Measurements from ENCODE around the gene XAGE3. TPM values are rescaled to one million over a fixed set of nuclear protein-coding genes. Genes with fewer than 3 reads are reported as not detected.
"Not testable (repeated sequence)": the region's sequence is repeated elsewhere in the genome, so short reads cannot be mapped to it uniquely, and the experiment has no call there.

The XAGE3 gene
- polyA plus RNA-seq, 4 donors: not detected

DNA sequence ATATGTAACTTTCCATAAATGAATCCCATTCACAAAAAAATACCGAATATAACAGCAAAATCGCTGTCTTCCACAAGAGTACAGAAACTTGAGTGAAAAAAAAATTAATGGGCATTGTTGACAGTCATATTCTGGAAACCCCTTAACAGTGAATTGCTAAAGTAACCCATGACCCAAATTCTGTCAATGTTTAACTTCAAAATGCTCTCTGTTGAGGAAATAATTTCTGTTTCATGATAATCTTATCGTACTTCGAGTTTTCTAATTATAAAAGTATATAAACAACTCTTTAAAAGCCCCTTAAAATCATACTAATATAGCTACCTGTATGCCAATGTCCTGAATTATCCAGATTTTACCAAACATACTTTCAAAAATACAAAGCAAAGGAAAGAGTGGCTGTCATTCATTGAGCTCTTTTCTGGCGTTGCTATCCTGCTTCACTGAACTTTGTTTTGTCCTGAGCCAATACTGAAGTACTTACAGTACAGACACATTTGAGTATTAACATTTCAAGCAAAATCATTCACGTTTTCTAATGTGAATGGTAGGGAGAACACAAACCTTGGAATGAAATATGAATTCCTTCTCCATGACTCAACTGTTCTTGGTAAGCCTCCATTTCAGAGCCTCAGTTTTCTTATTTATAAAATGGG lies 2.4 kb downstream of the XAGE3 start:
- Histone ChIP-seq H3K36me3 (ENCODE audit: control insufficient read depth in 3 of 3, insufficient read depth in 2 of 3, low read depth in 1 of 3, low read length in 3 of 3) (no peaks in the 10 kb centered on the region), H3K27ac (ENCODE audit: low read depth in 1 of 3, low read length in 2 of 3) (peak overlapping the region in 1 of 3 donors; percentile 71), H3K4me3 (ENCODE audit: low read depth in 1 of 3, low read length in 3 of 3) (no peak overlapping the region), H3K27me3 (ENCODE audit: control insufficient read depth in 3 of 3, insufficient read depth in 3 of 3, low read length in 3 of 3) (no peaks in the 10 kb centered on the region), H3K9me3 (ENCODE audit: control insufficient read depth in 2 of 2, insufficient read depth in 1 of 2, low read depth in 1 of 2, low read length in 1 of 2) (no peaks in the 10 kb centered on the region), H3K4me1 (ENCODE audit: control insufficient read depth in 3 of 3, insufficient read depth in 2 of 3, low read depth in 1 of 3, low read length in 2 of 3) (no peaks in the 10 kb centered on the region)
- WGBS, 3 donors: 3 to 54% (median 18%) methylated on average over 6 of the region's 6 CpGs
- FAIRE-seq: peak; percentile 89
- peak; percentile 50 to 62 for DNase-seq

DNA sequence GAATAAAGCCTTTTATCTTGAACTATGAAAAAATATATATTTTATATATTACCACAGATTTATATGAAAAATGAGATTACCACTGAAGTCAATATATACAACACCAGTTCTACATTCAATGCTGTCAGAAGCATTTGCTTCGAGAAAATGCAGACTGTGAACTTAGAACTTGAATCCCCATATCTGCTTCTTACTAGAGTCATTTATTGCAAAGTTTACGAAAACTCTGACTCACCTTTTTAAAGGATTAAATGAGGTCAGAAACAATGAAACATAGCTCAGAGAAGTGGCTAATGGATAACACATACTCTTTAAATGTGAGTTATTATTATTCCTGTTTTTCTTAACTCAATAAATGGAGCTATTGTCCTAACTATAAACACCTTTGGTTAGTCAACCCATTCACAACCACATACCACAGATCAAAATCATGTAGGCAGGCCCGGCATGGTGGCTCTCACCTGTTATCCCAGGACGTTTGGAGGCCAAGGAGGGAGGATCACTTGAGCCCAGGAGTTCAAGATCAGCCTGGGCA lies 10.8 kb downstream of the XAGE3 start:
- not testable (repeated sequence) for H3K9me3 ChIP-seq (ENCODE audit: control insufficient read depth in 2 of 2, insufficient read depth in 1 of 2, low read depth in 1 of 2, low read length in 1 of 2); H3K4me1 ChIP-seq (ENCODE audit: control insufficient read depth in 3 of 3, insufficient read depth in 2 of 3, low read depth in 1 of 3, low read length in 2 of 3); H3K27me3 ChIP-seq (ENCODE audit: control insufficient read depth in 3 of 3, insufficient read depth in 3 of 3, low read length in 3 of 3); H3K36me3 ChIP-seq (ENCODE audit: control insufficient read depth in 3 of 3, insufficient read depth in 2 of 3, low read depth in 1 of 3, low read length in 3 of 3); H3K4me3 ChIP-seq (ENCODE audit: low read depth in 1 of 3, low read length in 3 of 3)
- WGBS, 3 donors: 10 to 46% (median 32%) methylated on average over 4 of the region's 4 CpGs
- DNase-seq: peak; percentile 34 to 53
- H3K27ac ChIP-seq (ENCODE audit: low read depth in 1 of 3, low read length in 2 of 3): peak overlapping the region in 1 of 3 donors; percentile 28
- FAIRE-seq: peak; percentile 97

DNA sequence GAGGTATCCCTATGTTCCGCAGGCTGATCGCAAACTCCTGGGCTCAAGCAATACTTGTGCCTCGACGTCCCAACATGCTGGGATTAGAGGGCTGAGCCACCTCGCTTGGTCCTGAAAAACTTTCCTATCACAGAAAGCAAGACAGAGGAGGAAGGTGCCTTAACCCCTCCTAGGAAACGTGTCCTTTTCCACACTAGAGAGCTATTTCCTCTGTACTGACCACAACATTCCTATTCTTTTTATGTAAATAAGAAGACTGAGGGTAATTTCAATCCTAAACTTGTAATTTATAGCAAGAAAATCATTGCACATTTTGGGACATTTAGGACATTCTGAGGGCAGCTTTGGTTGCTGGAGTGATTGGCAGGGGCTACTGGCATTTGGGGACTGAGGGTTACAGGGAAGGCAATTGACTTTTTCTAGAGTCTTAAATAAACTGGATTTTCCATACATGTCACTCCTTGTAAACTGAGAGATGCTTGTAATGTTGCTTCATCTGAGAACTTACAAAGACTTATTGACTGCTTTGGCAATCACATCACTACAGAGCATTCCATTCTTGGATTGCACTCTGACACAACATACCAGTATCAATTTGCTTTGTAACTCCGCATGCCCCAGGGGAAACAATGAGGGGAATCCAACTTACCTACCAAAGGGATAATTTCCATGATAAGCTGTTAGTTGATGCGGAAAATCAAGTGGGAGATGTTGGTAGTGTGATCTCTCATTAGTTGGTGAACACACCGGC lies 15.6 kb downstream of the XAGE3 start:
- FAIRE-seq: no peak
- Histone ChIP-seq H3K27ac (ENCODE audit: low read depth in 1 of 3, low read length in 2 of 3) (no peak overlapping the region), H3K4me1 (ENCODE audit: control insufficient read depth in 3 of 3, insufficient read depth in 2 of 3, low read depth in 1 of 3, low read length in 2 of 3) (no peaks in the 10 kb centered on the region), H3K36me3 (ENCODE audit: control insufficient read depth in 3 of 3, insufficient read depth in 2 of 3, low read depth in 1 of 3, low read length in 3 of 3) (no peaks in the 10 kb centered on the region), H3K9me3 (ENCODE audit: control insufficient read depth in 2 of 2, insufficient read depth in 1 of 2, low read depth in 1 of 2, low read length in 1 of 2) (no peaks in the 10 kb centered on the region), H3K4me3 (ENCODE audit: low read depth in 1 of 3, low read length in 3 of 3) (no peak overlapping the region), H3K27me3 (ENCODE audit: control insufficient read depth in 3 of 3, insufficient read depth in 3 of 3, low read length in 3 of 3) (no peaks in the 10 kb centered on the region)
- WGBS, 3 donors: 76 to 90% (median 86%) methylated on average over 9 of the region's 9 CpGs
- DNase-seq: no peak

DNA sequence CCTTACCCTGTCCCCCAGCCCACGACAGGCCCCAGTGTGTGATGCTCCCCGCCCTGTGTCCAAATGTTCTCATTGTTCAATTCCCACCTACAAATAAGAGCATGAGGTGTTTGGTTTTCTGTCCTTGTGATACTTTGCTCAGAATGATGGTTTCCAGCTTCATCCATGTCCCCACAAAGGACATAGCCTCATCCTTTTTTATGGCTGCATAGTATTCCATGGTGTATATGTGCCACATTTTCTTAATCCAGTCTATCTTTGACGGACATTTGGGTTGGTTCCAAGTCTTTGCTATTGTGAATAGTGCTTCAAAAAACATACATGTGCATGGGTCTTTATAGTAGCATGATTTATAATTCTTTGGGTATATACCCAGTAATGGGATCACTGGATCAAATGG lies 24.3 kb downstream of the XAGE3 start:
- 76 to 87% (median 84%) methylated on average over 3 of the region's 3 CpGs for WGBS, 3 donors
- not testable (repeated sequence) for H3K4me3 ChIP-seq (ENCODE audit: low read depth in 1 of 3, low read length in 3 of 3); H3K36me3 ChIP-seq (ENCODE audit: control insufficient read depth in 3 of 3, insufficient read depth in 2 of 3, low read depth in 1 of 3, low read length in 3 of 3); H3K4me1 ChIP-seq (ENCODE audit: control insufficient read depth in 3 of 3, insufficient read depth in 2 of 3, low read depth in 1 of 3, low read length in 2 of 3); H3K27ac ChIP-seq (ENCODE audit: low read depth in 1 of 3, low read length in 2 of 3); H3K9me3 ChIP-seq (ENCODE audit: control insufficient read depth in 2 of 2, insufficient read depth in 1 of 2, low read depth in 1 of 2, low read length in 1 of 2); H3K27me3 ChIP-seq (ENCODE audit: control insufficient read depth in 3 of 3, insufficient read depth in 3 of 3, low read length in 3 of 3); FAIRE-seq; DNase-seq

DNA sequence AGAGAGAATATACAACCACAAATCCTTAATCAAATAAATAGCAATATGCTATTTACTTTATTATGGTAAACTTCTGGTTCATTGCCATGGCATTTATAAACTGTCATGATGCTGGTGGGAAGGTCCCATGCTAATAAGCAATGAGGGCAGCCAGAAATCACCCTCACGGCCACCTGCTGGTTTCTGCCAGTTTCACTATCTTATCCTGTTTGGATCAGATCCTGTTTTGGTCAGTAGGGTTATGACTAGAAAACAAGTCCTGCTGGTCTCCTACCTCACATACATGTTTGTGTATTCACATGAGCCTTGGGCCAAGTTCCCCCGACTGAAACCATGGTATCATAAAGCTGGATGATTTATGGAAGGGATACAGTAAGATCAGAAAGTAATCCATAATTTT lies 28.7 kb downstream of the XAGE3 start:
- FAIRE-seq (no peak), DNase-seq (no peak)
- 19 to 42% (median 33%) methylated on average over 2 of the region's 2 CpGs for WGBS, 3 donors

DNA sequence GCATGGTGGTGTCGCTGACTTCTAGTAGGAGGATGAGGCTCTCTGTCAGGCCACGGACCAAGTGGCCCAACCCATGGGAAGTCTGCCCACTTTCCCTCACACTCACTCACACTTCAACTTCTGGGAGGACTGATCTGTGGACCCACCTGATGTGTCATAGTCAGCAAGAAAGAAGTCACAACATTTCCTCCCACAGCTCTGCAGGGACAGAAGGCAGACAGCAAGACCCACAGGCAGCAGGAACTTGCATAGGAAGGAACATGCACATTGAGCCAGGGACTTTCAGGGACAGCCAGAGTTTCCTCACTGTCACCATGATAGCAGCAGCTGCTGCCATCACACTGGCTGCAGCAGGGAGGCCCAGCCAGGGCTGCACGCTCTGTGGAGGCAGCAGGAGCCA lies 37.3 kb downstream of the XAGE3 start:
- Histone ChIP-seq H3K4me3 (ENCODE audit: low read depth in 1 of 3, low read length in 3 of 3) (no peak overlapping the region), H3K9me3 (ENCODE audit: control insufficient read depth in 2 of 2, insufficient read depth in 1 of 2, low read depth in 1 of 2, low read length in 1 of 2) (no peaks in the 10 kb centered on the region), H3K27me3 (ENCODE audit: control insufficient read depth in 3 of 3, insufficient read depth in 3 of 3, low read length in 3 of 3) (no peaks in the 10 kb centered on the region), H3K4me1 (ENCODE audit: control insufficient read depth in 3 of 3, insufficient read depth in 2 of 3, low read depth in 1 of 3, low read length in 2 of 3) (no peaks in the 10 kb centered on the region), H3K36me3 (ENCODE audit: control insufficient read depth in 3 of 3, insufficient read depth in 2 of 3, low read depth in 1 of 3, low read length in 3 of 3) (no peaks in the 10 kb centered on the region), H3K27ac (ENCODE audit: low read depth in 1 of 3, low read length in 2 of 3) (no peak overlapping the region)
- no peak for FAIRE-seq
- DNase-seq: no peak
- WGBS, 3 donors: 39 to 58% (median 52%) methylated on average over 3 of the region's 3 CpGs

More for the DNA sequence above, 28.7 kb downstream of the XAGE3 start:
- no peaks in the 10 kb centered on the region for H3K27me3 ChIP-seq (ENCODE audit: control insufficient read depth in 3 of 3, insufficient read depth in 3 of 3, low read length in 3 of 3)
- no peaks in the 10 kb centered on the region for H3K4me1 ChIP-seq (ENCODE audit: control insufficient read depth in 3 of 3, insufficient read depth in 2 of 3, low read depth in 1 of 3, low read length in 2 of 3)
- no peaks in the 10 kb centered on the region for H3K36me3 ChIP-seq (ENCODE audit: control insufficient read depth in 3 of 3, insufficient read depth in 2 of 3, low read depth in 1 of 3, low read length in 3 of 3)
- no peaks in the 10 kb centered on the region for H3K9me3 ChIP-seq (ENCODE audit: control insufficient read depth in 2 of 2, insufficient read depth in 1 of 2, low read depth in 1 of 2, low read length in 1 of 2)
- H3K27ac ChIP-seq (ENCODE audit: low read depth in 1 of 3, low read length in 2 of 3): no peak overlapping the region
- H3K4me3 ChIP-seq (ENCODE audit: low read depth in 1 of 3, low read length in 3 of 3): no peak overlapping the region

DNA sequence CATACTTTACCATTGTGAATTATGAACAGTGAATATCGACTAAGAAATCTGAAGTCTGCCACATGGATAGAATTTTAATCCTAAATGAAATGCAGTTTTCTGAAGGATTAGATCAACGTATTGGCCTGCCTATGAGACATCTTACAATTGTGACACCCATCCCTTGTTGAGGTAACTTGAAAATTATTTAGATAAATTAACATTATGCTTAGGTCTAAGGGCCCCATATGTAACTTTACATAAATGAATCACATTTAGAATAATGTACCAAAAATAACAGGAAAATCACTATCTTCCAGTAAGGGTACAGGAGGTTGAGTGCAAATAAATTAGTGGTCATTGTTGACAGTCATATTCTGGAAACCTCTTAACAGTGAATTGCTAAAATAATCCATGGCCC lies 43.3 kb downstream of the XAGE3 start:
- no peaks in the 10 kb centered on the region for H3K27me3 ChIP-seq (ENCODE audit: control insufficient read depth in 3 of 3, insufficient read depth in 3 of 3, low read length in 3 of 3)
- 44 to 82% (median 60%) methylated on average over 2 of the region's 2 CpGs for WGBS, 3 donors
- H3K9me3 ChIP-seq (ENCODE audit: control insufficient read depth in 2 of 2, insufficient read depth in 1 of 2, low read depth in 1 of 2, low read length in 1 of 2): no peaks in the 10 kb centered on the region
- DNase-seq: no peak
- no peak overlapping the region for H3K4me3 ChIP-seq (ENCODE audit: low read depth in 1 of 3, low read length in 3 of 3)
- no peaks in the 10 kb centered on the region for H3K36me3 ChIP-seq (ENCODE audit: control insufficient read depth in 3 of 3, insufficient read depth in 2 of 3, low read depth in 1 of 3, low read length in 3 of 3)
- FAIRE-seq: no peak
- H3K4me1 ChIP-seq (ENCODE audit: control insufficient read depth in 3 of 3, insufficient read depth in 2 of 3, low read depth in 1 of 3, low read length in 2 of 3): no peaks in the 10 kb centered on the region
- no peak overlapping the region for H3K27ac ChIP-seq (ENCODE audit: low read depth in 1 of 3, low read length in 2 of 3)

DNA sequence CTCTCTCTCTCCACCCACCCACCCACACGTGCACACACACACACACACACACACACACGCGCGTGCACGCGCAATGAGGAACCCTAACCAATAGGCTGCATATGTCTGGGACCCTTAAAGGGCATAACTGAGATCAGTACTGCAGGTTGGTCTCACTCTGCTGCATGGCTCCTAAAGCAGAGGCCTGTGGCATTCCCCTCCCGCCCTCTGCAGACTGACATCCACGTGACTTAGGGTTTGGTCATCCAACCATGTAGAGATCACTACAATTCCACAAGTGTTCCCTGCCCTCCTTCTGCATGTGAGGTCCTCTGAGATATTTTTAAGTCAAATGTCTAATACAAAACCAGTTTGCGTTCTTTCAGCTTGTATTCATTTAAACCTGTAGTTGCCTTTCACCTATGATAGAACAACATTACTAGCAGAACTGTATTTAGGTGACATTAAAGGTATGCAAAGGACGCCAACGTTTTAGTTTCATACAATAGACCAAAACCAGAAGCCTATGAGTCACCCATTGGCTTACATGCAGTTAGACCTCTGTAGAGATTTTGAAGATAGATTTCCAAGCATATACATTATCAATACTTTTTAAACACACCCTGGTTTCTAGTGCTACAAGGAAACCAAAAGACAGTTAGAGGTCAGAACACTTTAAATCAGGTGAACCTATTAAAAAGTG lies 46.7 kb downstream of the XAGE3 start:
- no peak overlapping the region for H3K27ac ChIP-seq (ENCODE audit: low read depth in 1 of 3, low read length in 2 of 3)
- no peaks in the 10 kb centered on the region for H3K27me3 ChIP-seq (ENCODE audit: control insufficient read depth in 3 of 3, insufficient read depth in 3 of 3, low read length in 3 of 3)
- H3K36me3 ChIP-seq (ENCODE audit: control insufficient read depth in 3 of 3, insufficient read depth in 2 of 3, low read depth in 1 of 3, low read length in 3 of 3): no peaks in the 10 kb centered on the region
- H3K9me3 ChIP-seq (ENCODE audit: control insufficient read depth in 2 of 2, insufficient read depth in 1 of 2, low read depth in 1 of 2, low read length in 1 of 2): no peaks in the 10 kb centered on the region
- DNase-seq (no peak), FAIRE-seq (no peak)
- 83 to 90% (median 87%) methylated on average over 11 of the region's 11 CpGs for WGBS, 3 donors
- H3K4me3 ChIP-seq (ENCODE audit: low read depth in 1 of 3, low read length in 3 of 3): no peak overlapping the region
- no peaks in the 10 kb centered on the region for H3K4me1 ChIP-seq (ENCODE audit: control insufficient read depth in 3 of 3, insufficient read depth in 2 of 3, low read depth in 1 of 3, low read length in 2 of 3)
